Activated CD8-positive, alpha-beta T cell treated with anti-CD3 and anti-CD28 coated beads for 36 hours (primary cell): ENCODE data around the gene OLIG2. TPM values are rescaled to one million over a fixed set of nuclear protein-coding genes. Genes with fewer than 3 reads are reported as not detected.

ENCODE experiments used
- ATAC-seq: fragments of 200-7000 bp; cut with Tn5 transposase; one replicate; pipeline ENCODE4 v1.10.0; 2021; ENCODE audit warnings: mild to moderate bottlenecking, moderate library complexity
- CTCF ChIA-PET: fragments of 350-600 bp; sonication (Branson Sonifier 250); formaldehyde crosslinking; loops from one replicate; lab custom pipeline; 2021; ENCODE audit warnings: antibody characterized with exemption; lab: Charles Lee
- POLR2A ChIA-PET: fragments of 350-600 bp; sonication (Branson Sonifier 250); formaldehyde crosslinking; loops from one replicate; lab custom pipeline; 2021; ENCODE audit warnings: antibody characterized with exemption; lab: Charles Lee
- DNase-seq: peaks from one replicate; pipeline ENCODE4 v3.0.0-alpha.2; 2020
- H3K27ac Mint-ChIP-seq: one replicate; pipeline ENCODE4 v1.8.0; 2021; ENCODE audit warnings: mild to moderate bottlenecking, mixed read lengths
- H3K27me3 Mint-ChIP-seq: one replicate; pipeline ENCODE4 v1.8.0; 2021; ENCODE audit warnings: mixed read lengths
- H3K36me3 Mint-ChIP-seq: one replicate; pipeline ENCODE4 v1.8.0; 2021; ENCODE audit warnings: low read depth, mixed read lengths
- H3K4me1 Mint-ChIP-seq: one replicate; pipeline ENCODE4 v1.8.0; 2021; ENCODE audit warnings: low read depth, mixed read lengths
- H3K4me3 Mint-ChIP-seq: one replicate; pipeline ENCODE4 v1.8.0; 2021; ENCODE audit warnings: mild to moderate bottlenecking, moderate library complexity, mixed read lengths
- H3K9me3 Mint-ChIP-seq: one replicate; pipeline ENCODE4 v1.8.0; 2021; ENCODE audit warnings: mixed read lengths
- intact Hi-C: fragments of 100-400 bp; cut with micrococcal nuclease; formaldehyde crosslinking; loops from one replicate; pipeline ENCODE4 v1.10.0; 2022
- total RNA-seq, 2 experiments: library from RNA; stranded (reverse); gene quantifications; one replicate each; pipeline ENCODE4 v1.2.3, GENCODE V29; 2021
- TF ChIP-seq, protein P1 (sequence below): fragments of 200-600 bp; IDR thresholded peaks from one replicate; pipeline ENCODE4 v1.8.0; 2022; ENCODE audit warnings: antibody characterized with exemption, mild to moderate bottlenecking

Gene OLIG2
- total RNA-seq, 2 experiments from 2014 or later: not detected

DNA sequence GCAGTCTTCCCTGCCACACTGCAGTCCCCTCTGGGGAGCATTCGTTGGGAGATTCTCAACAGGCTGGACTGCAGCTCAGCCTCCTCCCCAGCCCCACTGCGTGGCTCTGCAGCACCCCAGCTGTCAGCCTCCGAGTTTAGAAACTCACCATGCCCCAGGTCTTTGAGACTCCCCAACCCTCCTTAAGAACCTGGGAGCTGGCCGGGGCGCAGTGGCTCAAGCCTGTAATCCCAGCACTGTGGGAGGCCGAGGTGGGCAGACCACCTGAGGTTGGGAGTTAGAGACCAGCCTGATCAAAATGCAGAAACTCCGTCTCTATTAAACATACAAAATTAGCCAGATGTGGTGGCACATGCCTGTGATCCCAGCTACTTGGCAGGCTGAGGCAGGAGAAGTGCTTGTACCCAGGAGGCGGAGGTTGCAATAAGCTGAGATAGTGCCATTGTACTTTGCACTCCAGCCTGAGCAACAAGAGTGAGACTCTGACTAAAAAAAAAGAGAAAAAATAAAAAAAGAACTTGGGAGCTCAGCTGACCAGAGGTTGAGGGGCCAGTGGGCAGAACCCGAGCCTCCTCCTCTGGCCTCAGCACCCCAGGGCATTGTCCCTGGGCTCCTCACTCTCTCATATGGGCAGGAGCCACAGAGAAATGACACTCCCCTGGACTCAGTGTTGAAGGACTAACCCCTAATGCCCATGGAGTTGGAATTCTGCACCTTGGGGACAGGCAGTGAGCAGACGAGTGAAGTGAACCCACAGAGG is 5.6 kb downstream of the OLIG2 start:
- no peak for ATAC-seq
- POLR2A ChIA-PET: no interaction called here

DNA sequence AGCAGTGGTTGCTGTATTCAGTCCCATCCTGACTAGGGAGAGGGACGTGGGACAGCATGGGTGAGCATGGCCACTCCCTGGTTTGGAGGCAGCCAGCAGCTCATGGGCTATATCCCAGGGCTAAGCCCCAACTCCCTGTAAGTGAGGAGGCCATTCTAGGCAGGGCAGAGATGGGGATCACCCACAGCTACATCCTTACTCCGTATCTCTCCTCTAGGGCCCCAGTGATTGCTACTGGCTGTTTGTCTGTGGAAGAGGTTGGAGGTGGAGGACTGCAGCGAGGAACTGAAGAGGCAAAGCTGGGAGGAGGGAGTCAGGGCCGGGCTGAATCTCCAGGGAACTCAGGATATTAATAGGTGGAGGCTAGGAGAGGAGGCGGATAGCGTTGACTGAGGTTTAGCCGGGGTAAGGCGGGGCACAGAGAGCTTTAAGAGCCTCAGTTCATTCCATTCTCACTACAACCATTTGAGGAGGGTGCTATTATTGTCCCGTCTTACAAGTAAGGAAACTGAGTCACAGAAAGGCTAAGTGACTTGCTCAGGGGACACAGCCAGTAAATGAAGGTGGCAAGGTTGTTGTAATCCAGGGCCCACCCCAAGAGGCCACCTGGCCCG is 6.8 kb downstream of the OLIG2 start:
- intact Hi-C loops: no loop called here
- POLR2A ChIA-PET: no interaction called here
- Mint-ChIP-seq H3K27ac (no peak overlapping the region), H3K27me3 (peaks cover 45% of the 10 kb centered on the region), H3K4me3 (no peak overlapping the region), H3K9me3 (no peaks in the 10 kb centered on the region), H3K36me3 (no peaks in the 10 kb centered on the region), H3K4me1 (peaks cover 21% of the 10 kb centered on the region)
- ATAC-seq: no peak
- CTCF ChIA-PET: no interaction called here
- DNase-seq: no peak
- TF ChIP-seq, protein P1, sequence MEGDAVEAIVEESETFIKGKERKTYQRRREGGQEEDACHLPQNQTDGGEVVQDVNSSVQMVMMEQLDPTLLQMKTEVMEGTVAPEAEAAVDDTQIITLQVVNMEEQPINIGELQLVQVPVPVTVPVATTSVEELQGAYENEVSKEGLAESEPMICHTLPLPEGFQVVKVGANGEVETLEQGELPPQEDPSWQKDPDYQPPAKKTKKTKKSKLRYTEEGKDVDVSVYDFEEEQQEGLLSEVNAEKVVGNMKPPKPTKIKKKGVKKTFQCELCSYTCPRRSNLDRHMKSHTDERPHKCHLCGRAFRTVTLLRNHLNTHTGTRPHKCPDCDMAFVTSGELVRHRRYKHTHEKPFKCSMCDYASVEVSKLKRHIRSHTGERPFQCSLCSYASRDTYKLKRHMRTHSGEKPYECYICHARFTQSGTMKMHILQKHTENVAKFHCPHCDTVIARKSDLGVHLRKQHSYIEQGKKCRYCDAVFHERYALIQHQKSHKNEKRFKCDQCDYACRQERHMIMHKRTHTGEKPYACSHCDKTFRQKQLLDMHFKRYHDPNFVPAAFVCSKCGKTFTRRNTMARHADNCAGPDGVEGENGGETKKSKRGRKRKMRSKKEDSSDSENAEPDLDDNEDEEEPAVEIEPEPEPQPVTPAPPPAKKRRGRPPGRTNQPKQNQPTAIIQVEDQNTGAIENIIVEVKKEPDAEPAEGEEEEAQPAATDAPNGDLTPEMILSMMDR: no peak

More for the DNA sequence above, 5.6 kb downstream of the OLIG2 start:
- Mint-ChIP-seq H3K4me3 (no peak overlapping the region), H3K36me3 (no peaks in the 10 kb centered on the region), H3K27ac (no peak overlapping the region), H3K4me1 (peaks cover 19% of the 10 kb centered on the region), H3K9me3 (no peaks in the 10 kb centered on the region), H3K27me3 (peaks cover 51% of the 10 kb centered on the region)
- CTCF ChIA-PET: no interaction called here
- TF ChIP-seq, protein P1: no peak
- intact Hi-C loops: no loop called here
- no peak for DNase-seq

DNA sequence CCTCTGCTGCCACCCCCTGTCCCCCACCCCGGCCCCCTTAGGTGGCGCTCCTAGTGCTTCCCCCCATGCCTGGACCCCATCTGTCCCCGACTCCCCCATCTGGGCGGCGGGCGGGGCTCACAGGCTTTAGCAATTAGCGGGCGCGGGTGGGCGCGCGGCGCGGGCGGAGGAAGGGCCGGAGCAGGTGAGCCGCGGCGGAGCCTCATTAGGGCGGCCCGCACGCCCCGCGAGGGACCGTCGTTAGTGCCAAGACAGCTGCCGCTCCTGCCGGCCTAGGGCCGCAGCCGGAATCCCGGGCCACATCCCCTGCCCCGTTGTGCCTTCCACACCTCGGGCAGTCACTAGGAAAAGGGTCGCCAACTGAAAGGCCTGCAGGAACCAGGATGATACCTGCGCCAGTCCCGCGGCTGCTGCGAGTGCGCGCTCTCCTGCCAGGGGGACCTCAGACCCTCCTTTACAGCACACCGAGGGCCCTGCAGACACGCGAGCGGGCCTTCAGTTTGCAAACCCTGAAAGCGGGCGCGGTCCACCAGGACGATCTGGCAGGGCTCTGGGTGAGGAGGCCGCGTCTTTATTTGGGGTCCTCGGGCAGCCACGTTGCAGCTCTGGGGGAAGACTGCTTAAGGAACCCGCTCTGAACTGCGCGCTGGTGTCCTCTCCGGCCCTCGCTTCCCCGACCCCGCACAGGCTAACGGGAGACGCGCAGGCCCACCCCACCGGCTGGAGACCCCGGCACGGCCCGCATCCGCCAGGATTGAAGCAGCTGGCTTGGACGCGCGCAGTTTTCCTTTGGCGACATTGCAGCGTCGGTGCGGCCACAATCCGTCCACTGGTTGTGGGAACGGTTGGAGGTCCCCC is 7.6 kb downstream of the OLIG2 start:
- Mint-ChIP-seq H3K4me1 (peaks cover 18% of the 10 kb centered on the region), H3K4me3 (no peak overlapping the region), H3K27me3 (peaks cover 39% of the 10 kb centered on the region), H3K27ac (no peak overlapping the region), H3K9me3 (no peaks in the 10 kb centered on the region), H3K36me3 (no peaks in the 10 kb centered on the region)
- ATAC-seq (no peak), DNase-seq (no peak)
- ChIA-PET POLR2A (interaction anchor here (0.9 kb wide), 1 partner anchor 11 kb away, joined by 3 read pairs; no protein-coding TSS in a partner anchor), CTCF (no interaction called here)
- TF ChIP-seq, protein P1: no peak
- intact Hi-C loops: no loop called here

DNA sequence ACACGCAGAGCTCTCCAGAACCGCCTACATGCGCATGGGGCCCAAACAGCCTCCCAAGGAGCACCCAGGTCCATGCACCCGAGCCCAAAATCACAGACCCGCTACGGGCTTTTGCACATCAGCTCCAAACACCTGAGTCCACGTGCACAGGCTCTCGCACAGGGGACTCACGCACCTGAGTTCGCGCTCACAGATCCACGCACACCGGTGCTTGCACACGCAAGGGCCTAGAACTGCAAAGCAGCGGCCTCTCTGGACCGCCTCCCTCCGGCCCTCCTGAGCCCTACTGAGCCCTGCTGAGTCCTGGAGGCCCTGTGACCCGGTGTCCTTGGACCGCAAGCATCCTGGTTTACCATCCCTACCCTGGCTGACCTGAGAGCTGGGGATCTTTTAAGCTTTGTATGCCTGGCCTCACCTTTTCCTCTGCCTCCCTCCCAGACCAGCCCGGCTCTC is 8.3 kb downstream of the OLIG2 start:
- ATAC-seq (no peak), DNase-seq (no peak)
- Mint-ChIP-seq H3K27ac (no peak overlapping the region), H3K4me1 (peaks cover 14% of the 10 kb centered on the region), H3K27me3 (peaks cover 37% of the 10 kb centered on the region), H3K4me3 (no peak overlapping the region), H3K36me3 (no peaks in the 10 kb centered on the region), H3K9me3 (no peaks in the 10 kb centered on the region)
- intact Hi-C loops: no loop called here
- POLR2A ChIA-PET: interaction anchor here (0.9 kb wide), 1 partner anchor 11 kb away, joined by 3 read pairs; no protein-coding TSS in a partner anchor
- TF ChIP-seq, protein P1: no peak
- CTCF ChIA-PET: interaction anchor here (2.0 kb wide), 1 partner anchor 94 kb away, joined by 6 read pairs; no protein-coding TSS in a partner anchor
